ENCODE data around the gene RNASE7.
"Not testable (repeated sequence)": the region's sequence is repeated elsewhere in the genome, so short reads cannot be mapped to it uniquely, and the experiment has no call there.

Gene RNASE7

DNA sequence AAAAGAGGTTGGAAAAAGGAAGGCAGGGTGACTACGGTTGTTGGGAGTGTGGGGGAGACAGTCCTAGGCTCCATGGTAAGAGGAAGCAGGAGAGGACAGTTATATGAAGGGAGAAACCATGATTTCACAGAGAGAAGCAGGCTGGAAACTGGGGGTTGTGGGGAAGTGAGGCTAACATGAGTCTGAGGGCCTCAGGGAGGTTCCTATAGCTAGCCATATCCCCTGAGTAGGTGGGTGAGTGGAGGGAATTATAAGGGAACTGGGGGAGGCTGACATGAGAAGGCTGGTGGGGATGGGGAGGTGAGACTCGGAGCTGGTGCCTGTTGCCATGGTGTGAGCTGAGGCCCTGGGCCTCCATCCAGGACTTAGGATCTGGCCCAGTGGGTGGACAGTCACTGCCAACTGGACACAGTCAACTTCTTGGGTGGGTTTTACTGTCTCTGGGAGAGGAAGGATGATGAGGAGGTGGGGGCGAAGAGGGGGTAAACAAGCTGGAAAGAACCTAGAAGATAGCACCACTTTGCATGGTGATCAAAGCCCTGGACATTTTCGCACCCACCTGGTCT, 8.9 kb upstream of the RNASE7 start:
- H3K9me3 Mint-ChIP-seq = no peaks in the 10 kb centered on the region
- H3K27ac Mint-ChIP-seq = no peak overlapping the region
- no peaks in the 10 kb centered on the region for H3K4me1 Mint-ChIP-seq
- no peaks in the 10 kb centered on the region for H3K36me3 Mint-ChIP-seq
- no peaks in the 10 kb centered on the region for H3K27me3 Mint-ChIP-seq
- no peak overlapping the region for H3K4me3 Mint-ChIP-seq

DNA sequence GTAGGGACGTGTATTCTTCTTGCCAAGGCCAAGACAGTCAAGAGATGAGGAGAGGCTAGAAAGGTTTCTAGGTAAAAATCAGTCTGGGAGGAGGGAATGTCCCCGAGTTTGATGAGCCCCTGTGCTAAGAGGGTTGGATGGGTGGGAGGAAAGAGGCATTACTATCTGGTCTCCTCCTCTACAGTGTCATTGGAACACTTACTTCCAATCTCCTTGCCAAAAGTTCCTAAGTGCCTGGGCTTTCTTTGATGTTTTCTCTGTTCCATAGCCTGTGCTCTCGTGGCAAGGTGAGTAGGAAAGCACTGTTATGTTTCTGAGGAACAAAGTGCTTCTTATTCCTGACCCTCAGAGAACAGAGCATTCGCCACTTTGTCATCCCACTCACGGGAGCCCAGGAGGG, 7.5 kb upstream of the RNASE7 start, which contains the start of gene RNASE13:
Gene RNASE13, minus strand, starts transcription at position 101 of the 400 bp plus-strand sequence. CDS start 519 bp downstream, outside the sequence.
- Mint-ChIP-seq H3K4me3 (no peak within 1 kb of the TSS), H3K36me3 (no peaks in the 10 kb centered on the region), H3K27ac (no peak within 1 kb of the TSS), H3K4me1 (no peaks in the 10 kb centered on the region), H3K27me3 (no peaks in the 10 kb centered on the region), H3K9me3 (no peaks in the 10 kb centered on the region)

DNA sequence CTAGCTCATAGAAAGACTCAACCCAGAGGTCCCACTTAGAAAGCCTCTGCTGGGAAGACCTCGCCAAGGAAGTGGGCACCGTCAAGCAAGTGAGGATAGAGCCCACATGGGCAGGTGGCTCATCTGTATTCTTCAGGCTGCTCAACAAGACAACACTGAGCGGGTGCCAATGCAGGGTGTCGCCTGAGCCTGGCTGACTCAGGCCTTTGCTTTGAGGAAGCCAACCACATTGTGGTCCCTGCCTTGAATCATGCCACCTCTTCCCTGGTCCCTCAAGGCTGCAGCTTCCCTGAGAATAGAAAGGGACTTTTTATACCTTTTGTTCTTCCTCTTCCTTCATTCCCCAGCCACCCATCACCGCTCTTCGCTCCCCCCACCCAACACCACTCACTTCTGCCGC, 5.4 kb upstream of the RNASE7 start:
- H3K27me3 Mint-ChIP-seq = no peaks in the 10 kb centered on the region
- H3K27ac Mint-ChIP-seq = no peak overlapping the region
- H3K36me3 Mint-ChIP-seq = no peaks in the 10 kb centered on the region

DNA sequence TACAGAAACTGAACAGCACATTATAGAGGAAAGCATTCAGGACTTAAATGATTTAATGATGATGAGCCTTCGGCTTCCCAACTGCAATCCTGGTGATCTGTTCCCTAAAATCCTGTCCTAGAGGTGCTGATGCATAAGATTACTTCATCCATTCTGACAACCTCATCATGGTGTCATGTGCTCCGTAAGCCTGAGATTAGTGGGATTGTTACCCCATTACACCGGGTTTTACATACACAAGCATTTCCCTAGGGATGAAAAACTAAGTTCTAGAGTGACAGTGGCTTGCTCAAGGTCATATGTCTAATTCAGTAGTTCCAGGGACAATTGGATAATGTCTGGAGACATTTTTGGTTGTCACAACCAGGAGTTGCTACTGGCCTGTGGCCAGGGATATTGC, 5.0 kb upstream of the RNASE7 start:
- Mint-ChIP-seq H3K36me3 (no peaks in the 10 kb centered on the region), H3K4me3 (no peak overlapping the region), H3K27ac (no peak overlapping the region), H3K27me3 (no peaks in the 10 kb centered on the region), H3K4me1 (no peaks in the 10 kb centered on the region), H3K9me3 (no peaks in the 10 kb centered on the region)

More for the DNA sequence above, 5.4 kb upstream of the RNASE7 start:
- H3K9me3 Mint-ChIP-seq = no peaks in the 10 kb centered on the region
- no peak overlapping the region for H3K4me3 Mint-ChIP-seq
- no peaks in the 10 kb centered on the region for H3K4me1 Mint-ChIP-seq

DNA sequence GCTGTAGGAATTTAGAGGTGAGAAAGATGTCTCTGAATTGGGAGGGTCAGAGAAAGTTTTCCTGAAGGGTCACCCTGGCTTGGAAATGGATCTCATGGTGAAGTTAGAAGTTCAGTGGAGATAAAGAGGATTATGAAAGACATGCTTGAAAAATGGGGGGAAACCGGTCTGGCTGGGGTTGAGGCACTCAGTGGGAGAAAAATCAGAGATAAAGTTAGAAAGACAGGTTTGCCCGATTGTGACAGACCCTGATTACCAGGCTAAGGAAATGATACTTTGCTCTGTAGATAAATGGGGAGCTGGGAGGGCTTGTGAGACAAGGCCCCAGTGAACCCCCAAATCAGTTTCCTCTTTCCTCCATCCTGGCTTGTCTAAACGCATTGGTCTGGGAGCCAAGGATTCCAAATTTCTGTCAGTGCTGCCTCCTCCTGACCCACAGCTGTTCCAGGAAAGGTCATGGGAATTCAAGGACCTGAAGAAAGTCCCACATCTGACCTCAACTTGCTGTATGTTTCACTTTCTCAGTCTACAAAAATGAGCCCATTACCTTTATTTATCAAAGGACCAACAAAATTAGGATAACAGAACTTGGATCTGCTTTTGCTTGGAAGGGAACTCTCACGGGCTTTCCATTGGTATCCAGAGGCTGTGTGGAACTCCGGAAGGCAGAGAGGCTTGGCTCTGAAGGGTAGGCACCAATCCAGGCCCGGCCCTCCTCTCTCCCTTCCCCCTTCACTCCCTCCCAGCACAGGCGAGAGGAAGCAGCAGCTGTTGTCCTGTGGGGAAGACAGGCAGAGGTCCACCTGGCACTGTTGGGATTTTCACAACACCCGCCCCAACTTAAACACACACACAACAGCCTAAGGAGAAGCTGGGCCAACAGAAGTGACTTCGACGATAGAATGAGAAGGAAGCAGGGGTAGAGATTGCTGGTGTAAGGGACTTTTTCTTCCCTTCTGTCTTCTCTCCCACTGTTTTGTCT, 3.4 kb upstream of the RNASE7 start:
- H3K4me1 Mint-ChIP-seq = no peaks in the 10 kb centered on the region
- no peaks in the 10 kb centered on the region for H3K36me3 Mint-ChIP-seq
- no peaks in the 10 kb centered on the region for H3K9me3 Mint-ChIP-seq
- H3K4me3 Mint-ChIP-seq = no peak overlapping the region
- H3K27me3 Mint-ChIP-seq = peaks cover 3% of the 10 kb centered on the region
- no peak overlapping the region for H3K27ac Mint-ChIP-seq

DNA sequence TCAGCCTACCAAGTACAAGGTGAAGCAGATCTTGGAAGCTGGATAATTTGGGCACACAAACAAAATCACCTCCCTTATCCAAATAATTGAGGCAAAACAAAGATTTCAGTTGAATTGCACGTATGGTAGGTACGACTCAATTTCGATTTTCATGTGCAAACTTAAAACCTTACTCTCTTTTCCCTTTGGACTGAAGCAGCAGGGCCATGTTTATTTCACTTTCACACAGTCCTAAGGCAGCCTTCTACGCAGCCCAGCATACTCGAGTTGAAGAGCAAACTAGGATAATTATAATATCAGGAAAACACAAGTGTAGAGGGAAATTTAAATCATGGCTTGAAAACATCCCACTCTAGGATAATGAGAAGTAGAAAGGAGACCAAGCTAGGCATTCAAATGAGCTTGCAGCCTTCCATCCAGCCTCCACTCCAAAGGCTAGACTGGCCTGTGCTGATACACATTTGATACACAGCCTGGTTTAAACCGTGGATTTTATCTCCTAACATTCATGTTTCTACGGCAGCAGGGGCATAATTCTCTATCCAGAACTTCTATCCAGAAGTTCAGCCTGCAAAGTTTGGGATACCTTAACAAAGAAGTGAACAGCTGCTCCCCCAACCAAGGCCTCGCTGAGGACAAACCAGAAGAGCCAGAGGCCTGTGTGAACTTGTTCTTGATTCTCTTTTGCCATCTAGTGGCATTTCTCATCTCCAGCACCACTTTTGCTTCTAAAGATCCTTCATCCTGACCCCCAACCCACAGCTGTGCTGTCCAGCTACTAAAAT, 2.4 kb upstream of the RNASE7 start:
- Mint-ChIP-seq H3K27ac (peak overlapping the region; percentile 3), H3K9me3 (no peaks in the 10 kb centered on the region), H3K36me3 (no peaks in the 10 kb centered on the region), H3K4me3 (no peak overlapping the region), H3K27me3 (peaks cover 3% of the 10 kb centered on the region), H3K4me1 (peaks cover 8% of the 10 kb centered on the region)

DNA sequence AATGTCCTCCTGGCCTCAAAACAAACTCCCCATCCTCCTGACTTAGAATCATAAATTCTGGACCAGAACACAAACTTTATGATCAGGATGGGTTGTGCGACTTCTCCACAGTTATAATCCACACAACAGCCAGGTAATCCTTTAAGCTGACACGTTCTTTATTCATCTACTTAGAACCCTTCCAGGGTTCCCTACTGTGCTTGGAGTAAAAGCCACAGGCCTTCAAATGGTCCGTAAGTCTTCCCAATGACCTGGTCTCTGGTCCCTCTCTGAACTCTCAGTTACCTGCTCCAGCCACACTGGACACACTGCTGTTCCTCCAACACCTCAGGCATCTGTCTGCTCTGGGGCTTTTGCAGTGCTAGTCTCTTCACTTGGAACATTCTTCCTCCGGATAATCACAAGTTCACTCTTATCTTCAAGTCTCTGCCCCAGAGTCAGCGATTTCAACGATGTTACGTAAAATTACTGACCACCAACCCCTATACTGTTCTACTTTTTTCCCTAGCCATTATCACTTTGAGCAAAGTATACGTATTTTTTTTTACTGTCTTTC, 1.7 kb upstream of the RNASE7 start:
- Mint-ChIP-seq H3K36me3 (no peaks in the 10 kb centered on the region), H3K27ac (no peak overlapping the region), H3K4me1 (peaks cover 9% of the 10 kb centered on the region), H3K4me3 (no peak overlapping the region), H3K27me3 (peaks cover 3% of the 10 kb centered on the region), H3K9me3 (no peaks in the 10 kb centered on the region)

DNA sequence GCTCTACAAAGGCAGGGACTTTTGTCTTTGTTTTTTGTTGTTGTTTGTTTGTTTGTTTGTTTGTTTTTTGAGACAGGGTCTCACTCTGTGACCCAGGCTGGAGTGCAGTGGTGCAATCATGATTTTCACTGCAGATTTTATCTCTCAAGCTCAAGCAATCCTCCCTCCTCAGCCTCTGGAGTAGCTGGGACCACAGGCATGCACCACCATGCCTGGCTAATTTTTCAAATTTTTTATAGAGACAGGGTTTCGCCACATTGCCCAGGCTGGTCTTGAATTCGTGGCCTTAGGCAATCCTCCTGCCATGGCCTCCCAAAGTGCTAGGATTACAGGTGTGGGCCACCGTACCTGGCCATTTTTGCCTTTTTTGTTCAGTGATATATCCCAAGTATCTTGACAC, 1.2 kb upstream of the RNASE7 start:
- H3K4me1 Mint-ChIP-seq, H3K27ac Mint-ChIP-seq, H3K4me3 Mint-ChIP-seq, H3K27me3 Mint-ChIP-seq, H3K36me3 Mint-ChIP-seq, H3K9me3 Mint-ChIP-seq: not testable (repeated sequence)

DNA sequence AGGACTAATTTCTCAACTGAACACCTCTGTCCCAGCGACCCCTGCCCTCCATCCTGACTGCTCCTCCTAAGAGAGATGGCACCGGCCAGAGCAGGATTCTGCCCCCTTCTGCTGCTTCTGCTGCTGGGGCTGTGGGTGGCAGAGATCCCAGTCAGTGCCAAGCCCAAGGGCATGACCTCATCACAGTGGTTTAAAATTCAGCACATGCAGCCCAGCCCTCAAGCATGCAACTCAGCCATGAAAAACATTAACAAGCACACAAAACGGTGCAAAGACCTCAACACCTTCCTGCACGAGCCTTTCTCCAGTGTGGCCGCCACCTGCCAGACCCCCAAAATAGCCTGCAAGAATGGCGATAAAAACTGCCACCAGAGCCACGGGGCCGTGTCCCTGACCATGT, 756 bp downstream of the RNASE7 start:
- no peak overlapping the region for H3K27ac Mint-ChIP-seq
- H3K9me3 Mint-ChIP-seq = no peaks in the 10 kb centered on the region
- H3K4me1 Mint-ChIP-seq = peaks cover 9% of the 10 kb centered on the region
- H3K27me3 Mint-ChIP-seq = peaks cover 6% of the 10 kb centered on the region
- H3K36me3 Mint-ChIP-seq = no peaks in the 10 kb centered on the region
- no peak overlapping the region for H3K4me3 Mint-ChIP-seq

DNA sequence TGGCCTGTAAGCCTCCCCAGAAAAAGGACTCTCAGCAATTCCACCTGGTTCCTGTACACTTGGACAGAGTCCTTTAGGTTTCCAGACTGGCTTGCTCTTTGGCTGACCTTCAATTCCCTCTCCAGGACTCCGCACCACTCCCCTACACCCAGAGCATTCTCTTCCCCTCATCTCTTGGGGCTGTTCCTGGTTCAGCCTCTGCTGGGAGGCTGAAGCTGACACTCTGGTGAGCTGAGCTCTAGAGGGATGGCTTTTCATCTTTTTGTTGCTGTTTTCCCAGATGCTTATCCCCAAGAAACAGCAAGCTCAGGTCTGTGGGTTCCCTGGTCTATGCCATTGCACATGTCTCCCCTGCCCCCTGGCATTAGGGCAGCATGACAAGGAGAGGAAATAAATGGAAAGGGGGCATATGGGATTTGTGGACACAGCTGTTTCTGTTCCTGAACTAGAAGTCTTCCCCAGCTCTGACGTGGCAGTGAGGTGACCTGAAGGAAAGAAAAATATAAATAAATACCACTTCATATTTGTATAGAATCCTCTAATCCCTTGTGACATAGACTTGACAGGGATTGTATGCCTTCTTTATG, 1.3 kb downstream of the RNASE7 start:
- H3K27me3 Mint-ChIP-seq = peaks cover 6% of the 10 kb centered on the region
- no peaks in the 10 kb centered on the region for H3K9me3 Mint-ChIP-seq
- H3K4me3 Mint-ChIP-seq = no peak overlapping the region
- peaks cover 9% of the 10 kb centered on the region for H3K4me1 Mint-ChIP-seq
- no peaks in the 10 kb centered on the region for H3K36me3 Mint-ChIP-seq
- H3K27ac Mint-ChIP-seq = no peak overlapping the region

DNA sequence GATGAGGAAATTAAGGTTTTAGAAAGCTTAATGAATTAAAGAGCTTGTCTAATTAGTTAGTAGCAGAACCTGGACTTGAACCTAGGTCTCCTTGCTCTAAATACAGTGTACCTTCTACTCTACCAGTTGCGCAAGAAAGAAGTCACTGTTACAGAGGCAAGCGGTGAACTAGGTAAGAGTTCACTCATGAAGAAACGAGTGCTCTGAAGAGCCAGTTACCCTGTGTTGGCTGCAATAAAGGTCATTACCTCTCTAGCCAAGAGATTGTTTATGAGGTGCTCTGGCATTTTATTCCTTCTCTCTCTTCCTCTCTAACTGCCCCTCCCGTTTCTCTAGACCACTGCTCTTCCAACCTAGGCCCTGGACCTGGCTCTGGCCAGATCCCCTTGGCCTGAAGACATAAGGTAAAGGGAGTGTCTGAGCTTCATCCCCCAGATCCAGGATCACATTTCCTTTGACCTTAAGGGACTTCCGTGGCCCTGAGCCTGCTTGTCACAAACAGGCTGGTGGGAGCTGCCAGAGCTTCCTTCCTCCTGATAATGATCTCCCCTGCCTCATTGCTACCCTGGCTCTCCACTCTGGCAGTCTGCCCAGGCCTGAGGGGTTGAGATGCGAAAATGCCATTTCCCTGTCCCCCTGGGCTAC, 1.9 kb downstream of the RNASE7 start:
- H3K36me3 Mint-ChIP-seq = no peaks in the 10 kb centered on the region
- H3K9me3 Mint-ChIP-seq = no peaks in the 10 kb centered on the region
- H3K27me3 Mint-ChIP-seq = peaks cover 6% of the 10 kb centered on the region
- H3K27ac Mint-ChIP-seq = no peak overlapping the region
- H3K4me1 Mint-ChIP-seq = peaks cover 9% of the 10 kb centered on the region
- no peak overlapping the region for H3K4me3 Mint-ChIP-seq

DNA sequence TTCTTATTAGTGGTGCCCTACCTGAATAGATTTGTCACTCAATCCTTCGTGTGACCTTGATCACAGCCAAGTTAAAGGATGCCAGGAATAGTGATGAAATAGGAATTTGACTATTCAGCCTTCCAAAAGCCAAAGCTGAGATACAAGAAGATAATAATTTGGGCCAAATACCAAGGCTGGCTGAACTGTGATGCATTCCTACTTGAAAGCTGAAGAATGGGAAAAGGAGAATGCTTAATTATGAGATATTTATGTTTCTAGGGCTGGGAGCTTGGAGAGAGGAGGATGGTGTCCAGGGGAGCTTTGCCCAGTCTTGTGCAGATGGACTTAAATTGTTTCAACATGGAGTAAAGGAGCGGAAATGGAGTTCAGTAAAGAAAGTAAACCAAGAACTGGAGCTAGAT, 5.2 kb downstream of the RNASE7 start:
- H3K36me3 Mint-ChIP-seq = no peaks in the 10 kb centered on the region
- H3K27me3 Mint-ChIP-seq = peaks cover 6% of the 10 kb centered on the region
- no peak overlapping the region for H3K4me3 Mint-ChIP-seq
- H3K27ac Mint-ChIP-seq = no peak overlapping the region
- H3K9me3 Mint-ChIP-seq = no peaks in the 10 kb centered on the region
- peaks cover 9% of the 10 kb centered on the region for H3K4me1 Mint-ChIP-seq

DNA sequence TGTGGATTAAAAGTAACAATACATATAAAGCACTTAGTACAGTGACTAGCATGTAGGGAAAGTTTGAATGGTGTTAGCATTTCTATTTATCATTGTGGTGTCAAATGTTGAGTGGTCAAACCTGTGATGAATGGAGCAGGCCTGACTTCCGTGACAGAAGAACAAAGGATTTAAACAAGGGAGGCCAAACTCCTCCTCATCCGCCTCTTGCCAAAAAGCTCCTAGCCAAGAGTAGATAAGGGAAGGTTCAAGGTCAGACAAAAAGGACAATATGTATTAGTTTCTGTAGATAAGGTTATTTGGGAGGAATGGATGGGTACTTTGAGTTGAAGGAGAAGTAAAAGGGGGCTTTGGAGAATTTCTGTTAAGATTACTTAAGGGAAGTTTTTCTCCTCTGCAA, 6.5 kb downstream of the RNASE7 start:
- no peaks in the 10 kb centered on the region for H3K36me3 Mint-ChIP-seq
- H3K4me3 Mint-ChIP-seq = no peak overlapping the region
- H3K4me1 Mint-ChIP-seq = peaks cover 9% of the 10 kb centered on the region
- H3K27ac Mint-ChIP-seq = no peak overlapping the region
- H3K27me3 Mint-ChIP-seq = peaks cover 3% of the 10 kb centered on the region
- no peaks in the 10 kb centered on the region for H3K9me3 Mint-ChIP-seq

DNA sequence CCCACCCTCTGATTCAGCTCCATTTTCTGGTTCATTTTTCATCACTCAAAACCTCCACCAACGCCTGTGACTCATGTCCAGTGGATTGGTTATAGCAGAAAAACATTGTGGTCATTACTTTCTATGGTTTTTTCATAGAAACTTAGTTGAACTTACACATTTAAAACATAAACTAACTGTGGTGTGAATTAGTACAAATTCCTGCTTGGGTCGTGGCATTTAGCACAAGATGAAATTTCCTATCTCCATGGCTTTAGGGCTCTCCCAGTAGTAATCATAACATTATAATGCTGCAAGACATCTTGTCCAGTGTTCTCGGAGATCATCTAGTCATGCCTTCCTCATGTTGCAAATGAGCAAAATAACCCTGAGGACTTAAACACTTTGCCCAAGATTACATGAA, 7.1 kb downstream of the RNASE7 start:
- Mint-ChIP-seq H3K27ac (no peak overlapping the region), H3K36me3 (no peaks in the 10 kb centered on the region), H3K4me3 (no peak overlapping the region), H3K4me1 (peaks cover 6% of the 10 kb centered on the region), H3K9me3 (no peaks in the 10 kb centered on the region), H3K27me3 (peaks cover 3% of the 10 kb centered on the region)

DNA sequence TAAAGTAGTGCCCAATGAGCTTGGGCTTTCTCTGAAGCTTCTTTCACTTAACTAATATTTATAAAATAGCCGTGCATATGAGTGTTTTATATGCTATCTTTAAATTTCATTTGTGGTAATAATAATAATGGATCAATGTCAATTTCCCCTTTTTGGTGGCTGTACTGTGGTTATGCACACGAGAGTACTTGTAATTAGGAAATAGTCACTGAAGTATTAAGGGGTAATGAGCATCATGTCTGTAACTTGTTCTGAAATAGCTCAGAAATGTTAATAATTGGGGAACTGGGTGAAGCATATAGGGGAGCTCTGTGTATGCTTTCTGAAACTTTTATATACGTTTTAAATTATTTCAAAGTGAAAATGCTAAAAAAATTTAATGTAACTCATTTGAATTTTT, 8.4 kb downstream of the RNASE7 start:
- H3K27me3 Mint-ChIP-seq = peaks cover 3% of the 10 kb centered on the region
- H3K9me3 Mint-ChIP-seq = no peaks in the 10 kb centered on the region
- H3K4me3 Mint-ChIP-seq = no peak overlapping the region
- H3K27ac Mint-ChIP-seq = no peak overlapping the region
- no peaks in the 10 kb centered on the region for H3K36me3 Mint-ChIP-seq
- no peaks in the 10 kb centered on the region for H3K4me1 Mint-ChIP-seq
